SK-MEL-5 (cell line): ENCODE data around the gene SMIM27. TPM values are rescaled to one million over a fixed set of nuclear protein-coding genes. Genes with fewer than 3 reads are reported as not detected.
"Not testable (repeated sequence)": the region's sequence is repeated elsewhere in the genome, so short reads cannot be mapped to it uniquely, and the experiment has no call there.

Experiments used
- DNase-seq: peaks from one replicate; pipeline ENCODE4 v3.0.0-alpha.2; 2016; ENCODE audit warnings: low read depth, low spot score
- in situ Hi-C: cut with HindIII; loops from 2 replicates; pipeline ENCODE4 v1.10.0; 2016; ENCODE audit warnings: low sequenced_read_pairs, high pct_unique_total_duplicates, low pct_unique_long_range_greater_than_20kb
- total RNA-seq: library from RNA; depleted of rRNA; stranded (reverse); fragments of >200 nt; shearing (Covaris generic); gene quantifications from 2 replicates; pipeline ENCODE4 v1.2.3, GENCODE V29; 2014; rRNA removed

The SMIM27 gene
- total RNA-seq, 1 experiment from 2014 or later = 1.9 TPM

- in situ Hi-C loops = no loop called here
- DNase-seq = peak; percentile 61
Observed at GRCh38 chr9:32581512-32582143, 29.5 kb downstream of the SMIM27 start.

DNA sequence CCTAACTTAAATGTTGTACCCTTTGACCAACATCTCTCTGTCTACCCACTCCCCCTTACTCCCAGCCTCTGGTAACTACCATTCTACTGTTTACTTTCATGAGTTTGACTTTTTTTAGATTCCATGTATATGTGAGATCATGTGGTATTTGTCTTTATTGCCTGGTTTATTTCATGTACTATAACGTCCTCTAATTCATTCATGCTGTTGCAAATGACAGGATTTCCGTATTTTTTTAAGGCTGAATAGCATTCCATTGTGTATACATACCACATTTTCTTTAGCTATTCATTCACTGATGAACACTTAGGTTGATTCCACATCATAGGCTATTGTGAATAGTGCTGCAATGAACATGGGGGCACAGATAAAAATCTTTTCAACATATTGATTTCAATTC lies 32.7 kb downstream of the SMIM27 start:
- peak; percentile 31 for DNase-seq
- in situ Hi-C loops = no loop called here

DNA sequence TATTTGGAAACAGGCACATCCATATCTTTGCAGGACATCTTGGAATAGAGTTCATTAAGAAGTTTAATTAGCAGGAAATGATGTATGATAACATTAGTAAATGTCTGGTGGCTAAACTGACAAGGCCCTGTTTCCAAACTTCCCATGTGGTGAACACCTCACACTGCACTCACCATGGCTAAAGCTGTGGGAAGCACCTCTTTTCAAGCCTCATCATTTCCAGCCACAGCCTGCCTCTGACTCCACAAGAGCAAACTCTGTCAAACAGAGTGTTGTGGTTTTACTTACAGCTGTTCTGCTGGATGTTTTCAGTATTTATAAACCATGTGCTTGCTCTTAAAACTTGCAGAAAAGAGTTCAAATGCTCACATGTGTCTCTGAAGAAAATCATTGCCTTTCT lies 35.8 kb downstream of the SMIM27 start:
- DNase-seq = no peak
- in situ Hi-C loops = no loop called here

GRCh38 chr9:32589083-32589723 lies 37.1 kb downstream of the SMIM27 start:
- in situ Hi-C loops = no loop called here
- DNase-seq = peak; percentile 64

- in situ Hi-C loops = no loop called here
- DNase-seq = no peak
Observed at GRCh38 chr9:32590476-32590875, 38.3 kb downstream of the SMIM27 start.

GRCh38 chr9:32590898-32591297 lies 38.8 kb downstream of the SMIM27 start:
- in situ Hi-C loops = no loop called here
- DNase-seq = no peak

DNA sequence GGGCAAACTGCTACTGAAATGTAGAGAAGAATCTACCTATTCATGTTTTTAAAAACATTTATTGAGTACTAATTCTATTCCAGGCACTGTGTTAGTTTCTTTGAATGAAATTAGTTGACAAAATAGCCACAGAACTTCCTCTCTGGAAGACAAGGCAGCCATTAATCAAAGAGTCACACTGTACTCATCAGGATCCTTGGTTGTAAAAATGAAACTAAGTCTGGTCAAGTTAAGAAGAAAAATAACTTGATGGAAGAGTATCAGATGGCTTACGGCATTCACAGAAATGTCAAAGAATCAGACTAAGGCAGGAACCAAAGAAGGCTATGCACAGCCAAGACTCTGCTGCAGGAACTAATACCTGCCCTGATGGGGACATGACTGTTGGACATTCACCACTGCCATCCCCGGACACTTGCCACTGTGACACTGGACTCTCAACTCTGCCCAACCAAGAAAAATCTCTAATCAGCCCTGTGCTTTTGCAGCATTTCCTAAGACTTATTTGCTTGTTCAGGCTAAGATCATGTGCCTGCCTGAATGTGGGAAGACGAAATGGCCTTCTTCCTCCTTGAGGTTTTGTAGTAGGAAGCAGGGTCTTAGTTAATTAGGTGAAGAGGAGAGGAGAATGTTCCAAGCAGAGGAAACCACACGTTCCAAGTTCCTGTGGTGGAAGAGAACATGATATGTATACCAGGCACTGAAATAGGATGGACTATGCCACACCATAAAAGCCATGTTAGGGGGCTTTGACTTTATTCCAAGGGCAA lies 44.2 kb downstream of the SMIM27 start:
- in situ Hi-C loops = no loop called here
- no peak for DNase-seq

GRCh38 chr9:32596936-32597335 lies 44.8 kb downstream of the SMIM27 start:
- DNase-seq = no peak
- in situ Hi-C loops = no loop called here

- in situ Hi-C loops = not testable (repeated sequence)
Observed at GRCh38 chr9:32599021-32599420, 46.9 kb downstream of the SMIM27 start.

More at GRCh38 chr9:32599021-32599420, 46.9 kb downstream of the SMIM27 start:
- DNase-seq = not testable (repeated sequence)

Other genes with a start within 250 kb of the SMIM27 start
- 43.8 and 47.2 TPM in 2 replicates for gene ACO1, start 167.7 kb upstream of the SMIM27 start, total RNA-seq
- 1.2 and 1.5 TPM in 2 replicates for gene RIGI, start 26.1 kb upstream of the SMIM27 start, total RNA-seq
- gene TOPORS, start 259 bp downstream of the SMIM27 start, total RNA-seq = 25.3 and 26.4 TPM in 2 replicates
- gene NDUFB6, start 20.8 kb downstream of the SMIM27 start, total RNA-seq = 75.7 and 77.6 TPM in 2 replicates
- gene TAF1L, start 83.3 kb downstream of the SMIM27 start, total RNA-seq = not detected in 2 replicates
- not detected in 2 replicates for gene TMEM215, start 231.2 kb downstream of the SMIM27 start, total RNA-seq